Muscle of back (tissue), 11 donors: ENCODE data around the gene UACA. TPM values are rescaled to one million over a fixed set of nuclear protein-coding genes. Genes with fewer than 3 reads are reported as not detected.
A peak's percentile ranks its signal among the peaks of the same experiment; 100 is the strongest.
"Not testable (repeated sequence)": the region's sequence is repeated elsewhere in the genome, so short reads cannot be mapped to it uniquely, and the experiment has no call there.

Experiments used
- DNase-seq, 3 donors: peaks; one replicate each; pipeline versions ENCODE4 v3.0.0 to v3.0.0-alpha.2; 2013
- polyA plus RNA-seq, 10 donors: library from polyadenylated mRNA; unstranded; fragments of 120-200 nt; gene quantifications; one replicate each; pipeline ENCODE4 v1.2.1, GENCODE V29; 2013; ENCODE audit not compliant: insufficient read length in 10 of 10

UACA gene
- polyA plus RNA-seq, 10 donors = 95.3 to 192 (median 123) TPM

GRCh38 chr15:70753101-70753829 lies 10.1 kb downstream of the UACA start:
- peak in 1 of 3 donors; percentile 38 for DNase-seq

GRCh38 chr15:70752193-70752635 lies 11.1 kb downstream of the UACA start:
- DNase-seq = peak in 2 of 3 donors; percentile 55 to 76

- no peak for DNase-seq
Observed at GRCh38 chr15:70750203-70750869, 13.0 kb downstream of the UACA start.

- DNase-seq = peak in 2 of 3 donors; percentile 30 to 33
Observed at GRCh38 chr15:70748281-70748747, 15.0 kb downstream of the UACA start.

- not testable (repeated sequence) for DNase-seq
Observed at GRCh38 chr15:70746598-70746997, 16.8 kb downstream of the UACA start.

GRCh38 chr15:70742928-70743327 lies 20.4 kb downstream of the UACA start:
- peak; percentile 45 to 66 (median 62) for DNase-seq

GRCh38 chr15:70741677-70742293 lies 21.6 kb downstream of the UACA start:
- DNase-seq = no peak

- peak; percentile 74 to 82 (median 74) for DNase-seq
Observed at GRCh38 chr15:70741107-70741531, 22.2 kb downstream of the UACA start.

GRCh38 chr15:70735040-70735439 lies 28.3 kb downstream of the UACA start:
- not testable (repeated sequence) for DNase-seq

GRCh38 chr15:70729164-70729563 lies 34.2 kb downstream of the UACA start:
- no peak for DNase-seq

GRCh38 chr15:70726753-70727152 lies 36.6 kb downstream of the UACA start:
- no peak for DNase-seq

GRCh38 chr15:70723927-70724326 lies 39.4 kb downstream of the UACA start:
- no peak for DNase-seq

GRCh38 chr15:70723122-70723422 lies 40.3 kb downstream of the UACA start:
- DNase-seq = no peak

GRCh38 chr15:70722266-70723121 lies 40.9 kb downstream of the UACA start:
- peak in 2 of 3 donors; percentile 69 to 73 for DNase-seq

GRCh38 chr15:70720228-70721016 lies 42.9 kb downstream of the UACA start:
- no peak for DNase-seq

GRCh38 chr15:70717237-70717793 lies 46.0 kb downstream of the UACA start:
- no peak for DNase-seq

GRCh38 chr15:70715840-70716485 lies 47.4 kb downstream of the UACA start:
- no peak for DNase-seq

GRCh38 chr15:70714565-70714964 lies 48.8 kb downstream of the UACA start:
- DNase-seq = no peak

- no peak for DNase-seq
Observed at GRCh38 chr15:70714015-70714414, 49.3 kb downstream of the UACA start.

- DNase-seq = no peak
Observed at GRCh38 chr15:70712271-70712670, 51.1 kb downstream of the UACA start.
